Ishikawa (cell line): ENCODE measurements around the gene PPP2R2D.

Experiments
- CREB1 ChIP-seq: IDR thresholded peaks from 2 replicates; pipeline ENCODE4 v1.6.1; 2012; ENCODE audit warnings: low read depth
- EP300 ChIP-seq: IDR thresholded peaks from 2 replicates; pipeline ENCODE4 v1.6.1; 2012; ENCODE audit warnings: borderline replicate concordance
- FOXM1 ChIP-seq: IDR thresholded peaks from 2 replicates; pipeline ENCODE4 v1.6.1; 2012; ENCODE audit warnings: low read depth, borderline replicate concordance
- NFIC ChIP-seq: IDR thresholded peaks from 2 replicates; pipeline ENCODE4 v1.6.1; 2012
- RAD21 ChIP-seq: IDR thresholded peaks from 2 replicates; pipeline ENCODE4 v1.6.1; 2012; ENCODE audit warnings: low read depth
- TAF1 ChIP-seq: IDR thresholded peaks from 2 replicates; pipeline ENCODE4 v1.6.1; 2012; ENCODE audit warnings: low read depth, mild to moderate bottlenecking
- TCF12 ChIP-seq: IDR thresholded peaks from 2 replicates; pipeline ENCODE4 v1.6.1; 2012; ENCODE audit warnings: low read depth
- TEAD4 ChIP-seq: IDR thresholded peaks from 2 replicates; pipeline ENCODE4 v1.6.1; 2012
- ZBTB7A ChIP-seq: IDR thresholded peaks from 2 replicates; pipeline ENCODE4 v1.6.1; 2012; ENCODE audit warnings: low read depth
- TF ChIP-seq, protein P1 (sequence below): IDR thresholded peaks from 2 replicates; pipeline ENCODE4 v1.6.1; 2012
- TF ChIP-seq, protein P2 (sequence below): IDR thresholded peaks from 2 replicates; pipeline ENCODE4 v1.6.1; 2012; ENCODE audit warnings: low read depth, mild to moderate bottlenecking
- TF ChIP-seq, protein P3 (sequence below): IDR thresholded peaks from 2 replicates; pipeline ENCODE4 v1.6.1; 2012

PPP2R2D gene

DNA sequence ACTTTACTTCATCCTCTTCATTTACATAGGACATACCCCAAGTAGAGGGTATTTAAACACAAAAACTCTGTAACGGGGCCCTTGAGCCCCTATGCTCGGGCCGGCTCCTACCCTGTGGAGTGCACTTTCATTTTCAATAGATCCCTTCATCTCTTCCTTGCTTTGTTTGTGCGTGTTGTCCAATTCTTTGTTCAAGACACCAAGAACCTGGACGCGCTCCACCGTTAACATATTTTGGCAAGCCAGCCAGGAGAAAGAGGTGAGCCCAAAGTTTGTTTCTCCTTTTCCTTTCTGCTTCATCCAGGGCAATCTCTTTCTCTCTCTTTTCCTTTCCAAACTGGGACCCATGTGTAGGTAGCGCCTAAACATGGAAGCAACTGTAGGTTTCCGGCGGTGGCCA, 106.9 kb downstream of the PPP2R2D start:
- no peak for TF ChIP-seq FOXM1
- TF ChIP-seq NFIC = no peak
- TF ChIP-seq TCF12 = no peak
- TF ChIP-seq, protein P1, sequence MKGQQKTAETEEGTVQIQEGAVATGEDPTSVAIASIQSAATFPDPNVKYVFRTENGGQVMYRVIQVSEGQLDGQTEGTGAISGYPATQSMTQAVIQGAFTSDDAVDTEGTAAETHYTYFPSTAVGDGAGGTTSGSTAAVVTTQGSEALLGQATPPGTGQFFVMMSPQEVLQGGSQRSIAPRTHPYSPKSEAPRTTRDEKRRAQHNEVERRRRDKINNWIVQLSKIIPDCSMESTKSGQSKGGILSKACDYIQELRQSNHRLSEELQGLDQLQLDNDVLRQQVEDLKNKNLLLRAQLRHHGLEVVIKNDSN = no peak
- TF ChIP-seq CREB1 = no peak
- no peak for TF ChIP-seq TAF1
- TF ChIP-seq TEAD4 = no peak
- TF ChIP-seq, protein P2, sequence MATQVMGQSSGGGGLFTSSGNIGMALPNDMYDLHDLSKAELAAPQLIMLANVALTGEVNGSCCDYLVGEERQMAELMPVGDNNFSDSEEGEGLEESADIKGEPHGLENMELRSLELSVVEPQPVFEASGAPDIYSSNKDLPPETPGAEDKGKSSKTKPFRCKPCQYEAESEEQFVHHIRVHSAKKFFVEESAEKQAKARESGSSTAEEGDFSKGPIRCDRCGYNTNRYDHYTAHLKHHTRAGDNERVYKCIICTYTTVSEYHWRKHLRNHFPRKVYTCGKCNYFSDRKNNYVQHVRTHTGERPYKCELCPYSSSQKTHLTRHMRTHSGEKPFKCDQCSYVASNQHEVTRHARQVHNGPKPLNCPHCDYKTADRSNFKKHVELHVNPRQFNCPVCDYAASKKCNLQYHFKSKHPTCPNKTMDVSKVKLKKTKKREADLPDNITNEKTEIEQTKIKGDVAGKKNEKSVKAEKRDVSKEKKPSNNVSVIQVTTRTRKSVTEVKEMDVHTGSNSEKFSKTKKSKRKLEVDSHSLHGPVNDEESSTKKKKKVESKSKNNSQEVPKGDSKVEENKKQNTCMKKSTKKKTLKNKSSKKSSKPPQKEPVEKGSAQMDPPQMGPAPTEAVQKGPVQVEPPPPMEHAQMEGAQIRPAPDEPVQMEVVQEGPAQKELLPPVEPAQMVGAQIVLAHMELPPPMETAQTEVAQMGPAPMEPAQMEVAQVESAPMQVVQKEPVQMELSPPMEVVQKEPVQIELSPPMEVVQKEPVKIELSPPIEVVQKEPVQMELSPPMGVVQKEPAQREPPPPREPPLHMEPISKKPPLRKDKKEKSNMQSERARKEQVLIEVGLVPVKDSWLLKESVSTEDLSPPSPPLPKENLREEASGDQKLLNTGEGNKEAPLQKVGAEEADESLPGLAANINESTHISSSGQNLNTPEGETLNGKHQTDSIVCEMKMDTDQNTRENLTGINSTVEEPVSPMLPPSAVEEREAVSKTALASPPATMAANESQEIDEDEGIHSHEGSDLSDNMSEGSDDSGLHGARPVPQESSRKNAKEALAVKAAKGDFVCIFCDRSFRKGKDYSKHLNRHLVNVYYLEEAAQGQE = no peak
- no peak for TF ChIP-seq EP300
- TF ChIP-seq, protein P3, sequence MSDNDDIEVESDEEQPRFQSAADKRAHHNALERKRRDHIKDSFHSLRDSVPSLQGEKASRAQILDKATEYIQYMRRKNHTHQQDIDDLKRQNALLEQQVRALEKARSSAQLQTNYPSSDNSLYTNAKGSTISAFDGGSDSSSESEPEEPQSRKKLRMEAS = no peak
- TF ChIP-seq RAD21 = no peak
- TF ChIP-seq ZBTB7A = no peak
